HepG2 (cell line): ENCODE measurements around the gene CD4. TPM values are rescaled to one million over a fixed set of nuclear protein-coding genes. Genes with fewer than 3 reads are reported as not detected.

ENCODE experiments used
- ATF7 ChIP-seq, 2 experiments: fragments of 450-650 bp in 1 of 2; sonication (generic) in 1 of 2; formaldehyde crosslinking in 1 of 2; IDR thresholded peaks; 2 replicates each; pipeline versions ENCODE4 v1.4.0 to v1.6.1; 2016 to 2020; ENCODE audit warnings: antibody characterized with exemption in 1 of 2, mild to moderate bottlenecking in 1 of 2, missing genetic modification reagents in 1 of 2
- E2F1 ChIP-seq: sonication (generic); formaldehyde crosslinking; IDR thresholded peaks from 2 replicates; pipeline ENCODE4 v1.5.0; 2020; ENCODE audit warnings: missing genetic modification reagents
- HMG20B ChIP-seq: conservative IDR thresholded peaks from 2 replicates; pipeline ENCODE4 v1.6.1; 2016; ENCODE audit warnings: missing genetic modification reagents, missing compliant biosample characterization
- KIAA2018 ChIP-seq: sonication (generic); formaldehyde crosslinking; IDR thresholded peaks from 2 replicates; pipeline ENCODE4 v1.5.0; 2020; ENCODE audit warnings: mild to moderate bottlenecking, missing genetic modification reagents, borderline replicate concordance
- MZF1 ChIP-seq: sonication (generic); formaldehyde crosslinking; IDR thresholded peaks from 2 replicates; pipeline ENCODE4 v1.8.1; 2023; ENCODE audit warnings: mild to moderate bottlenecking, missing genetic modification reagents, borderline replicate concordance
- NFYB ChIP-seq: sonication (generic); formaldehyde crosslinking; IDR thresholded peaks from 2 replicates; pipeline ENCODE4 v1.4.0; 2020; ENCODE audit warnings: missing genetic modification reagents
- NR2F2 ChIP-seq: IDR thresholded peaks from 2 replicates; pipeline ENCODE4 v1.6.1; 2012; ENCODE audit warnings: low read depth, inconsistent platforms, borderline replicate concordance
- PRDM4 ChIP-seq: sonication (generic); formaldehyde crosslinking; IDR thresholded peaks from 2 replicates; pipeline ENCODE4 v1.9.0; 2021; ENCODE audit warnings: missing genetic modification reagents, borderline replicate concordance
- RARA ChIP-seq: IDR thresholded peaks from 2 replicates; pipeline ENCODE4 v1.6.1; 2016; ENCODE audit warnings: missing genetic modification reagents, missing compliant biosample characterization
- RBFOX2 ChIP-seq: fragments of 200-400 bp; formaldehyde crosslinking; IDR thresholded peaks from 2 replicates; pipeline ENCODE4 v1.6.1; 2017; ENCODE audit warnings: low read depth, mild to moderate bottlenecking, low read length
- SOX13 ChIP-seq, 3 experiments: fragments of 450-650 bp in 1 of 3; sonication (generic) in 1 of 3; formaldehyde crosslinking in 1 of 3; IDR thresholded peaks in 2 of 3; conservative IDR thresholded peaks in 1 of 3; 2 replicates each; pipeline versions ENCODE4 v1.5.0 to v1.6.1; 2016 to 2020; ENCODE audit warnings: antibody characterized with exemption in 1 of 3, mild to moderate bottlenecking in 1 of 3, missing compliant biosample characterization in 1 of 3, missing genetic modification reagents in 1 of 3, moderate library complexity in 1 of 3
- TBX2 ChIP-seq: sonication (generic); formaldehyde crosslinking; IDR thresholded peaks from 2 replicates; pipeline ENCODE4 v1.5.0; 2020; ENCODE audit warnings: missing genetic modification reagents, mild to moderate bottlenecking, borderline replicate concordance
- THYN1 ChIP-seq: sonication (generic); formaldehyde crosslinking; IDR thresholded peaks from 2 replicates; pipeline ENCODE4 v1.8.1; 2023; ENCODE audit warnings: low read depth, mild to moderate bottlenecking, moderate library complexity, missing genetic modification reagents, borderline replicate concordance
- ZNF317 ChIP-seq: sonication (generic); formaldehyde crosslinking; IDR thresholded peaks from 2 replicates; pipeline ENCODE4 v1.5.0; 2020; ENCODE audit warnings: mild to moderate bottlenecking, missing genetic modification reagents
- ZNF546 ChIP-seq: sonication (generic); formaldehyde crosslinking; conservative IDR thresholded peaks from 2 replicates; pipeline ENCODE4 v1.8.1; 2023; ENCODE audit warnings: mild to moderate bottlenecking, missing genetic modification reagents
- polyA plus RNA-seq, 8 experiments: library from polyadenylated mRNA; depleted of rRNA in 3 of 8; stranded (reverse) in 7 of 8; unstranded in 1 of 8; fragments of >200 nt; fragmentation: Illumina TruSeq in 4 of 8; extraction: Trizol in 4 of 8; gene quantifications; 2 replicates each; pipeline versions ENCODE4 v1.2.1 to v1.2.3, GENCODE V29; 2011 to 2016; ENCODE audit warnings: low read depth in 4 of 8, missing spikeins in 1 of 8, mixed read lengths in 1 of 8; ENCODE audit not compliant: insufficient read depth in 1 of 8
- total RNA-seq, 5 experiments: library from RNA; depleted of rRNA; stranded (reverse); fragments of >200 nt; fragmentation: Illumina TruSeq; extraction: Trizol; gene quantifications; 2 replicates each; pipeline ENCODE4 v1.2.3, GENCODE V29; 2016; ENCODE audit warnings: low read depth in 1 of 5

The CD4 gene
- total and polyA plus RNA-seq, 2 of the 13 experiments (the other 11 are each of a cell fraction or from before 2014, with no cell fraction given), result 0.07 to 0.95 TPM

- TF ChIP-seq THYN1 (CRISPR knock-in tag) (no peak), TBX2 (peak; percentile 74), KIAA2018 (no peak), PRDM4 (CRISPR knock-in tag) (no peak), RBFOX2 (peak; percentile 85), NFYB (CRISPR knock-in tag) (peak; percentile 91), ZNF546 (CRISPR knock-in tag) (no peak), HMG20B (CRISPR knock-in tag) (0 out of 2 replicates have a peak, but pooled peaks have one; percentile 15), NR2F2 (peak; percentile 34; the same call in 1 of the 2 replicates), SOX13 (IDR thresholded peaks at IDR 0.05) (no peak), SOX13 (CRISPR knock-in tag; conservative IDR thresholded peaks at IDR 0.05 in 1 of 2, IDR thresholded peaks at IDR 0.05 in 1 of 2) (peak in 1 of 2 experiments; percentile 11; a peak in 1 of 4 replicates), ZNF317 (no peak), MZF1 (CRISPR knock-in tag) (0 out of 2 replicates have a peak, but pooled peaks have one; percentile 17), E2F1 (CRISPR knock-in tag) (no peak; the same call in none of the 2 replicates), RARA (CRISPR knock-in tag) (no peak), ATF7 (IDR thresholded peaks at IDR 0.05) (no peak), ATF7 (CRISPR knock-in tag; IDR thresholded peaks at IDR 0.05) (peak; percentile 53; the same call in 1 of the 2 replicates)
Observed at GRCh38 chr12:6851921-6852650, 62.8 kb downstream of the CD4 start, which contains the start of gene USP5 (continued).
